Fibroblast of skin of left biceps (primary cell): ENCODE data around the gene ZNF503.

Source experiments
- DNase-seq, 2 experiments: peaks; one replicate each; pipeline ENCODE4 v3.0.0-alpha.2; 2013; ENCODE audit warnings: low read depth in 2 of 2

ZNF503 gene

GRCh38 chr10:75401569-75402485, at the start of gene ZNF503:
Gene ZNF503, minus strand, starts transcription at chr10:75401764. Its CDS starts 345 bp downstream, at chr10:75401419.
- DNase-seq: peak; percentile 98

GRCh38 chr10:75450644-75451640, 49.4 kb upstream of the ZNF503 start:
- DNase-seq: no peak

- DNase-seq: no peak
These were observed 48.5 kb upstream of the ZNF503 start for GRCh38 chr10:75450075-75450445.

- no peak for DNase-seq
These were observed 48.0 kb upstream of the ZNF503 start for GRCh38 chr10:75449382-75450074.

GRCh38 chr10:75448166-75448565, 46.6 kb upstream of the ZNF503 start:
- DNase-seq: no peak

GRCh38 chr10:75446508-75446907, 44.9 kb upstream of the ZNF503 start:
- no peak for DNase-seq

GRCh38 chr10:75444781-75445386, 43.3 kb upstream of the ZNF503 start:
- DNase-seq: no peak

GRCh38 chr10:75443362-75443761, 41.8 kb upstream of the ZNF503 start:
- no peak for DNase-seq

- DNase-seq: no peak
These were observed 40.1 kb upstream of the ZNF503 start for GRCh38 chr10:75441682-75442081.

- no peak for DNase-seq
These were observed 39.6 kb upstream of the ZNF503 start for GRCh38 chr10:75441196-75441595.

- DNase-seq: no peak
These were observed 38.8 kb upstream of the ZNF503 start for GRCh38 chr10:75440271-75440793.

- DNase-seq: no peak
These were observed 38.2 kb upstream of the ZNF503 start for GRCh38 chr10:75439811-75440210.

- DNase-seq: no peak
These were observed 36.7 kb upstream of the ZNF503 start for GRCh38 chr10:75438275-75438674.

GRCh38 chr10:75437693-75438092, 36.1 kb upstream of the ZNF503 start:
- no peak for DNase-seq

- DNase-seq: no peak
These were observed 35.3 kb upstream of the ZNF503 start for GRCh38 chr10:75436896-75437295.

GRCh38 chr10:75435291-75435690, 33.7 kb upstream of the ZNF503 start:
- DNase-seq: no peak

- DNase-seq: no peak
These were observed 32.7 kb upstream of the ZNF503 start for GRCh38 chr10:75434291-75434690.

GRCh38 chr10:75433216-75433615, 31.7 kb upstream of the ZNF503 start:
- no peak for DNase-seq

GRCh38 chr10:75432763-75433162, 31.2 kb upstream of the ZNF503 start:
- no peak for DNase-seq

GRCh38 chr10:75432176-75432575, 30.6 kb upstream of the ZNF503 start:
- no peak for DNase-seq
